Esophagus mucosa (tissue), 1 donor: ENCODE data around the gene FPGT. TPM values are rescaled to one million over a fixed set of nuclear protein-coding genes. Genes with fewer than 3 reads are reported as not detected.

ENCODE experiments used
- total RNA-seq: library from RNA; stranded (reverse); gene quantifications from one replicate; pipeline ENCODE4 v1.2.4, GENCODE V29; 2023
- donor health status: DM: yes; HTN: yes; CAD: no.

FPGT gene
- total RNA-seq, 1 donor from 2014 or later, result 15.2 TPM

Other genes starting within 250 kb of the FPGT start
- 0.28 TPM for gene LRRIQ3, start 66 bp upstream of the FPGT start, total RNA-seq
- not detected for gene TNNI3K, start 37.1 kb downstream of the FPGT start, total RNA-seq